ENCODE measurements around the gene ACACB. TPM values are rescaled to one million over a fixed set of nuclear protein-coding genes. Genes with fewer than 3 reads are reported as not detected.

The ACACB gene
- total RNA-seq, 1 donor from 2014 or later = 27.7 TPM

DNA sequence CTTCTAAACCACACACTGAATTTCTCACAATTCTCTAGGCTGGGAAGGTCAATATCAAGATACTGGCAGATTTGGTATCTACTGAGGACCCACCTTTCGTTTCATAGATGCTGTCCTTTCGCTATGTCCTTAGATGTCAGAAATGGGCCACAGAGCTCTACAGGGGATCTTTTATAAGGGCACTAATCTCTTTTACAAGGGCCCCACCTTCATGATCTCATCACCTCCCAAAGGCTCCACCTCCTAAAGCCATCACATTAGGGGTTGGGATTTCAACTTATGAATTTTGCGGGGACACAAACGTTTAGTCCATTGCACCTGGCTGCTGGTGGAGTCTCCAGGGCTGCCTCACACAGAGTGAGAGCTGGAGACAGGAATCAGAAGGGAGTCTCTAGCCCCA, 79.9 kb downstream of the ACACB start:
- Histone ChIP-seq H3K9ac (ENCODE audit: low read depth in 1 of 3, low read length in 3 of 3) (no peak overlapping the region), H3K4me1 (ENCODE audit: control insufficient read depth in 3 of 3, insufficient read depth in 3 of 3, low read length in 3 of 3) (peaks cover 0 to 20% (median 16%) of the 10 kb centered on the region in 3 donors), H3K36me3 (ENCODE audit: control insufficient read depth in 3 of 3, insufficient read depth in 3 of 3, low read length in 3 of 3) (peaks cover 62 to 84% (median 81%) of the 10 kb centered on the region in 3 donors), H3K27me3 (ENCODE audit: control insufficient read depth in 3 of 3, insufficient read depth in 3 of 3, low read length in 3 of 3) (no peaks in the 10 kb centered on the region), H3K27ac (ENCODE audit: low read depth, low read length) (no peak overlapping the region), H3K9me3 (ENCODE audit: control insufficient read depth in 3 of 3, low read length in 3 of 3) (no peaks in the 10 kb centered on the region), H3K4me3 (ENCODE audit: low read length in 3 of 3) (no peak overlapping the region)

DNA sequence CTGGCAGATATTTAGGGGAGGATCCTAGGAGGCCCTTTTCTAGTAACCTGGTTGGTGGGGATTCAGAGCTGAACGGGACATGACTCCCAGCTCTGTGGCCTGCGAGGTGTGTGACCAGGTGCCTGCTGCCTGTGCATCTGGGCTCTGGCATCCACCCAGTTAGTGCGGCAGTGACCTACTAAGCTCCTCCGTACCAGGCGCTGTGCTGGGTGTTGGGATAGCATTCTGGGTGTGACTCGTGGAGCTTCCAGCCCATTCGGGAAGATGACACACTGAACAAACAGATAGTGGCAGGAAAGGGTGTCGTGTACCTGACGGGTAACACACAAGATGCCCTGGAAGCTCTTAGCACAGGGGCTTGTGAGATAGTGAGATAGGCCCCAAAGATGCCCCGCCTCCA, 80.9 kb downstream of the ACACB start:
- Histone ChIP-seq H3K36me3 (ENCODE audit: control insufficient read depth in 3 of 3, insufficient read depth in 3 of 3, low read length in 3 of 3) (peaks cover 60 to 81% (median 79%) of the 10 kb centered on the region in 3 donors), H3K9ac (ENCODE audit: low read depth in 1 of 3, low read length in 3 of 3) (no peak overlapping the region), H3K27ac (ENCODE audit: low read depth, low read length) (no peak overlapping the region), H3K27me3 (ENCODE audit: control insufficient read depth in 3 of 3, insufficient read depth in 3 of 3, low read length in 3 of 3) (no peaks in the 10 kb centered on the region), H3K9me3 (ENCODE audit: control insufficient read depth in 3 of 3, low read length in 3 of 3) (no peaks in the 10 kb centered on the region), H3K4me1 (ENCODE audit: control insufficient read depth in 3 of 3, insufficient read depth in 3 of 3, low read length in 3 of 3) (peaks cover 0 to 11% (median 7%) of the 10 kb centered on the region in 3 donors), H3K4me3 (ENCODE audit: low read length in 3 of 3) (no peak overlapping the region)

DNA sequence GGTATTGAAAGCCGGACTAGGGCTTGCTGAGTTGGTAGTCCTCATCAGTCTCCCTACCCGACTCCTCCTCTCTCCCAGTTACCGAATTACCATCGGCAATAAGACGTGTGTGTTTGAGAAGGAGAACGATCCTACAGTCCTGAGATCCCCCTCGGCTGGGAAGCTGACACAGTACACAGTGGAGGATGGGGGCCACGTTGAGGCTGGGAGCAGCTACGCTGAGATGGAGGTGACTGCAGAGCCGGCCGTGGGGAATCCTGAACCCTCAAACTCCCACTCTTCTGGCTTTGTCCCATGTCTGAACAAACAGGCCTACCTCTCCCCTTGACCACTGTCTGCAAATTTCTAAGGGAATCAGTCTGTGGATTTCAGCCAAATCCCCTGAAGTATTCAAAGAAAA, 82.9 kb downstream of the ACACB start:
- H3K9ac ChIP-seq (ENCODE audit: low read depth in 1 of 3, low read length in 3 of 3) = no peak overlapping the region
- H3K4me3 ChIP-seq (ENCODE audit: low read length in 3 of 3) = no peak overlapping the region
- no peaks in the 10 kb centered on the region for H3K9me3 ChIP-seq (ENCODE audit: control insufficient read depth in 3 of 3, low read length in 3 of 3)
- H3K36me3 ChIP-seq (ENCODE audit: control insufficient read depth in 3 of 3, insufficient read depth in 3 of 3, low read length in 3 of 3) = peaks cover 62 to 76% (median 74%) of the 10 kb centered on the region in 3 donors
- no peaks in the 10 kb centered on the region for H3K4me1 ChIP-seq (ENCODE audit: control insufficient read depth in 3 of 3, insufficient read depth in 3 of 3, low read length in 3 of 3)
- H3K27ac ChIP-seq (ENCODE audit: low read depth, low read length) = no peak overlapping the region
- H3K27me3 ChIP-seq (ENCODE audit: control insufficient read depth in 3 of 3, insufficient read depth in 3 of 3, low read length in 3 of 3) = no peaks in the 10 kb centered on the region

DNA sequence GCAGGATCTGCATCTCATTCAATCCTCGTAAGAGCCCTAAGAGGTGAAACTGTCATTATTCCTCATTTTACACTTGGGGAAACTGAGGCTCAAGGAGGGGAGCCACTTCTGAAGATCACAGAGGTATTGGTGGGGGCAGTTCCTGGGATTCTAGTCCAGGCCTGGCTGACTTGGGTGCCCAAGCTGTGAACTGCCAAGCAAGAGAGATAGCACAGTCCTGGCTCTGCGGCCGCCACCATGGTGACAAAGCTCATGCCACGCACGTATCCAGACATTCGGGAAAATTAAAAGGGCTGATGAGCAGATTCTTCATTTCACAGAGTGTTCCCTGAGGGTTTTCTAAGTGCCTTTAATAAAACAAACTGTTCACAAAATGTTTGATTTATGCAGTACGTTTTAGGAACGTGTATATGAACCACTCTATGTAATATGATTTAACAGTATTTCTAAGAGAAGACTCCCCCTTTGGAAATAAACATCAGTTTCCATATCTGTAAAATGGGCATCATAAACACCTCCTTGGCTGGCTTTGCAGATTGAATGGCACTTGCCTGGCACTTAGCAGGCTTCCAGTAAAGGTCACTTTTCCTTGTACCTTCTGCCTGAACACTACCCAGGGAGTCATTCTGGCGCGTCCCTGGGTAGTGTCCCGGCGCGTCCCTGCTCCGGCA, 84.6 kb downstream of the ACACB start:
- Histone ChIP-seq H3K27me3 (ENCODE audit: control insufficient read depth in 3 of 3, insufficient read depth in 3 of 3, low read length in 3 of 3) (no peaks in the 10 kb centered on the region), H3K9me3 (ENCODE audit: control insufficient read depth in 3 of 3, low read length in 3 of 3) (no peaks in the 10 kb centered on the region), H3K4me1 (ENCODE audit: control insufficient read depth in 3 of 3, insufficient read depth in 3 of 3, low read length in 3 of 3) (peaks cover 0 to 7% (median 4%) of the 10 kb centered on the region in 3 donors), H3K4me3 (ENCODE audit: low read length in 3 of 3) (no peak overlapping the region), H3K36me3 (ENCODE audit: control insufficient read depth in 3 of 3, insufficient read depth in 3 of 3, low read length in 3 of 3) (peaks cover 52 to 71% (median 66%) of the 10 kb centered on the region in 3 donors), H3K27ac (ENCODE audit: low read depth, low read length) (no peak overlapping the region), H3K9ac (ENCODE audit: low read depth in 1 of 3, low read length in 3 of 3) (no peak overlapping the region)

DNA sequence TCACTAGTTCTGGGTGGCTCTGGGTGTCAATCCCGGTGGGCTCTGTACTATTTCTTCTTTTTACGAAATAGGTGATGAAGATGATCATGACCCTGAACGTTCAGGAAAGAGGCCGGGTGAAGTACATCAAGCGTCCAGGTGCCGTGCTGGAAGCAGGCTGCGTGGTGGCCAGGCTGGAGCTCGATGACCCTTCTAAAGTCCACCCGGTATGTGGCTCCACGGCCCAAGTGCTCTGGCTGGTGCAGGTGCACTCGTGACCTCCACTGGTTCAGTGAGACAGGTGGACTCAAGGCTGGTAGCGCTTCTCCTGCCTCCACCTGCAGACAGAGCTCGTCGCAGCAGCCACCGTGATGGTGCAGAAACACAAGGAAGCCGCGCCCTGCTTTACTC, 85.1 kb downstream of the ACACB start:
- no peak overlapping the region for H3K27ac ChIP-seq (ENCODE audit: low read depth, low read length)
- H3K27me3 ChIP-seq (ENCODE audit: control insufficient read depth in 3 of 3, insufficient read depth in 3 of 3, low read length in 3 of 3) = no peaks in the 10 kb centered on the region
- H3K9me3 ChIP-seq (ENCODE audit: control insufficient read depth in 3 of 3, low read length in 3 of 3) = no peaks in the 10 kb centered on the region
- H3K4me1 ChIP-seq (ENCODE audit: control insufficient read depth in 3 of 3, insufficient read depth in 3 of 3, low read length in 3 of 3) = peaks cover 0 to 7% (median 4%) of the 10 kb centered on the region in 3 donors
- H3K9ac ChIP-seq (ENCODE audit: low read depth in 1 of 3, low read length in 3 of 3) = no peak overlapping the region
- H3K36me3 ChIP-seq (ENCODE audit: control insufficient read depth in 3 of 3, insufficient read depth in 3 of 3, low read length in 3 of 3) = peaks cover 48 to 67% (median 62%) of the 10 kb centered on the region in 3 donors
- no peak overlapping the region for H3K4me3 ChIP-seq (ENCODE audit: low read length in 3 of 3)

DNA sequence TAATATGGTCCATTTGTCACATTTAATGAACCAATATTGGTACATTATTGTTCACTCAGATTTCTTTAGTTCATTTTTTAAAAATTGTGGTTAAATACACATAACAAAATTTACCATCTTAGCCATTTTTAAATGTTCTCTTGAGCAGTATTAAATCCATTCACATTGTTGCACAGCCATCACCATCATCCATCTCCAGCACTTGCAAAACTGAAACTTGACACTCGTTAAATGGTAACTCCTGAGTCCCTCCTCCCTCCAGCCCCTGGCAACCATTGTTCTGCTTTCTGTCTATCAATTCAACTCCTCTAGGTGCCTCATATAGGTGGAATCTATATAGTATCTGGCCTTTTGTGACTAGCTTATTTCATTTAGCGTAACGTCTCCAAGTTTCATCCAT, 86.4 kb downstream of the ACACB start:
- Histone ChIP-seq H3K36me3 (ENCODE audit: control insufficient read depth in 3 of 3, insufficient read depth in 3 of 3, low read length in 3 of 3) (peaks cover 48 to 65% (median 63%) of the 10 kb centered on the region in 3 donors), H3K27ac (ENCODE audit: low read depth, low read length) (no peak overlapping the region), H3K9me3 (ENCODE audit: control insufficient read depth in 3 of 3, low read length in 3 of 3) (no peaks in the 10 kb centered on the region), H3K4me1 (ENCODE audit: control insufficient read depth in 3 of 3, insufficient read depth in 3 of 3, low read length in 3 of 3) (peaks cover 0 to 7% (median 4%) of the 10 kb centered on the region in 3 donors), H3K4me3 (ENCODE audit: low read length in 3 of 3) (no peak overlapping the region), H3K27me3 (ENCODE audit: control insufficient read depth in 3 of 3, insufficient read depth in 3 of 3, low read length in 3 of 3) (no peaks in the 10 kb centered on the region), H3K9ac (ENCODE audit: low read depth in 1 of 3, low read length in 3 of 3) (no peak overlapping the region)

DNA sequence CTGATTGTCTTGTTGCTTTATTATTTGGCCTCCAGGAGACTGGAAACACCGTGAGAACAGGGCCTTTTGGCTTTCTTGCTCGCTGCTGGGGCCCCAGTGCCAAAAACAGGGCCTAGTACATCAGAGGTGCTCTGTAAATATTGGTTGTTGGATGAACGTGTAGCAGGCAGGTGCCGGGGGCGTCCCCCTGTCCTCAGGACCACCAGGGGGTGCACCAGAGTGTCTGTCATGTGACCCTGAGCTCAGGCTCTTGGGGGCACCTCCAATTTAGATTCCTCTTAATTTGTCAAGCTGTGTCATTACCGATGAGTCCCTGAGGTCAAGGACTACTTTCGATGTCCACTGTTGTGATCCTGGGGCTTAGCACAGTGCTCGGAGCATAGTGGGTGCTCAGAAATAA, 87.1 kb downstream of the ACACB start:
- Histone ChIP-seq H3K4me3 (ENCODE audit: low read length in 3 of 3) (no peak overlapping the region), H3K36me3 (ENCODE audit: control insufficient read depth in 3 of 3, insufficient read depth in 3 of 3, low read length in 3 of 3) (peaks cover 52 to 68% (median 66%) of the 10 kb centered on the region in 3 donors), H3K9ac (ENCODE audit: low read depth in 1 of 3, low read length in 3 of 3) (no peak overlapping the region), H3K9me3 (ENCODE audit: control insufficient read depth in 3 of 3, low read length in 3 of 3) (no peaks in the 10 kb centered on the region), H3K27ac (ENCODE audit: low read depth, low read length) (no peak overlapping the region), H3K27me3 (ENCODE audit: control insufficient read depth in 3 of 3, insufficient read depth in 3 of 3, low read length in 3 of 3) (no peaks in the 10 kb centered on the region), H3K4me1 (ENCODE audit: control insufficient read depth in 3 of 3, insufficient read depth in 3 of 3, low read length in 3 of 3) (peaks cover 0 to 7% (median 4%) of the 10 kb centered on the region in 3 donors)

DNA sequence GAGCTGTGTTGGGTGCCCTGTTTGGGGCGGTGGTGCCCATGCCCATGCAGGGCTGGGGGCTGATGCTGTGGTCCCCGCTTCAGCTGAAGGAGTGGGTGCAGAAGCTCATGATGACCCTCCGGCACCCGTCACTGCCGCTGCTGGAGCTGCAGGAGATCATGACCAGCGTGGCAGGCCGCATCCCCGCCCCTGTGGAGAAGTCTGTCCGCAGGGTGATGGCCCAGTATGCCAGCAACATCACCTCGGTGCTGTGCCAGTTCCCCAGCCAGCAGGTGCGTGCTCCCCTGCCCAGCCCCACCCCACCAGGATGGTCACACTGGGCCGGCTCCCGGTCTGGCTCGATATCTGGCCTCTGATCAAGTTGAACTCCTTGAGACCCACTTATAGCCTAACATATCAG, 92.7 kb downstream of the ACACB start:
- no peak overlapping the region for H3K27ac ChIP-seq (ENCODE audit: low read depth, low read length)

DNA sequence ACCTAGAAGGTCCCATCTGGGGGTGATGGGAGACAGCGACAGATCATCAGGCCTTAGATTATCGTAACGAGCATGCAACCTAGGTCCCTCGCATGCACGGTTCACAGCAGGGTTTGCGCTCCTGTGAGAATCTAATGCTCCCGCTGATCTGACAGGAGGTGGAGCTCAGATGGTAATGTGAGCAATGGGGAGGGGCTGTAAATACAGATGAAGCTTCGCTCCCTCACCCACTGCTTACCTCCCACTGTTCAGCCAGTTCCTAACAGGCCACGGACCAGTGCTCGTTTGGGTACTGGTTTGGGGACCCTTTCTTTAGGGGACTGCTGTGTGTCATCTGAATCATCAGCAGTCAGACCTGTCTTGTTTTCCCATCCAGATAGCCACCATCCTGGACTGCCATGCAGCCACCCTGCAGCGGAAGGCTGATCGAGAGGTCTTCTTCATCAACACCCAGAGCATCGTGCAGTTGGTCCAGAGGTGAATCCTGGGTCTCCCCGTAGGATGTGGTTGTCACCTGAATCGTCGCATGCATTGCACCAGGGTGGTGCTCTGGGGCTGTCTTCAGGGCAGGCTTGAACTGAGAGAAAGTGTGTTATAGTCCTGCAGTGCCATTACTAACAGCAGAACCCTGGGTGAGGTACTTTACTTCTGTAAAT, 96.2 kb downstream of the ACACB start:
- no peak overlapping the region for H3K4me3 ChIP-seq (ENCODE audit: low read length in 3 of 3)
- peaks cover 39 to 75% (median 60%) of the 10 kb centered on the region in 3 donors for H3K36me3 ChIP-seq (ENCODE audit: control insufficient read depth in 3 of 3, insufficient read depth in 3 of 3, low read length in 3 of 3)
- no peaks in the 10 kb centered on the region for H3K27me3 ChIP-seq (ENCODE audit: control insufficient read depth in 3 of 3, insufficient read depth in 3 of 3, low read length in 3 of 3)
- H3K9ac ChIP-seq (ENCODE audit: low read depth in 1 of 3, low read length in 3 of 3) = no peak overlapping the region
- H3K4me1 ChIP-seq (ENCODE audit: control insufficient read depth in 3 of 3, insufficient read depth in 3 of 3, low read length in 3 of 3) = no peaks in the 10 kb centered on the region
- no peak overlapping the region for H3K27ac ChIP-seq (ENCODE audit: low read depth, low read length)
- no peaks in the 10 kb centered on the region for H3K9me3 ChIP-seq (ENCODE audit: control insufficient read depth in 3 of 3, low read length in 3 of 3)

More for the DNA sequence above, 92.7 kb downstream of the ACACB start:
- Histone ChIP-seq H3K27me3 (ENCODE audit: control insufficient read depth in 3 of 3, insufficient read depth in 3 of 3, low read length in 3 of 3) (no peaks in the 10 kb centered on the region), H3K4me3 (ENCODE audit: low read length in 3 of 3) (no peak overlapping the region), H3K9ac (ENCODE audit: low read depth in 1 of 3, low read length in 3 of 3) (no peak overlapping the region), H3K4me1 (ENCODE audit: control insufficient read depth in 3 of 3, insufficient read depth in 3 of 3, low read length in 3 of 3) (peaks cover 0 to 7% (median 4%) of the 10 kb centered on the region in 3 donors), H3K36me3 (ENCODE audit: control insufficient read depth in 3 of 3, insufficient read depth in 3 of 3, low read length in 3 of 3) (peaks cover 47 to 68% (median 61%) of the 10 kb centered on the region in 3 donors), H3K9me3 (ENCODE audit: control insufficient read depth in 3 of 3, low read length in 3 of 3) (no peaks in the 10 kb centered on the region)

DNA sequence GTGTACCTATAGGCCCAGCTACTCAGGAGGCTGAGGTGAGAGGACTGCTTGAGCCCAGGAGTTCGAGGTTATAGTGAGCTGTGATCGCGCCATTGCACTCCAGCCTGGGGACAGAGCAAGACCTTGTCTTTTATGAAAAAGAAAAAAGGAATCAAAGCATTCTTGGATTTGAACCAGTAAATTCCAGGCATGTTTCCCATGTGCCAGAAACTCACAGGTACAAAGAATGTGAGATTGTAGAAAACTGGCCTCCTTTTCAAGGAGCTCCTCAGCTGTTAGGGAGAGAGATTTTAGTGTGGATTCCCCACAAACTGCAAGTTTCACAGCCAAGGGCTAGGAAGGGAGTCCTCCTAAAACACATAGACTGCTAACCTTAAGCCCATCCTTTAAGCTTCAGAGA, 97.7 kb downstream of the ACACB start:
- H3K36me3 ChIP-seq (ENCODE audit: control insufficient read depth in 3 of 3, insufficient read depth in 3 of 3, low read length in 3 of 3) = peaks cover 32 to 71% (median 57%) of the 10 kb centered on the region in 3 donors
- H3K27ac ChIP-seq (ENCODE audit: low read depth, low read length) = no peak overlapping the region

More for the DNA sequence above, 97.7 kb downstream of the ACACB start:
- Histone ChIP-seq H3K27me3 (ENCODE audit: control insufficient read depth in 3 of 3, insufficient read depth in 3 of 3, low read length in 3 of 3) (no peaks in the 10 kb centered on the region), H3K9me3 (ENCODE audit: control insufficient read depth in 3 of 3, low read length in 3 of 3) (no peaks in the 10 kb centered on the region), H3K9ac (ENCODE audit: low read depth in 1 of 3, low read length in 3 of 3) (no peak overlapping the region), H3K4me3 (ENCODE audit: low read length in 3 of 3) (no peak overlapping the region), H3K4me1 (ENCODE audit: control insufficient read depth in 3 of 3, insufficient read depth in 3 of 3, low read length in 3 of 3) (no peaks in the 10 kb centered on the region)
